Ishikawa (cell line): ENCODE results near the gene RAPGEF2.

ENCODE experiments used
- CEBPB ChIP-seq: IDR thresholded peaks from 2 replicates; pipeline ENCODE4 v1.6.1; 2012
- CREB1 ChIP-seq: IDR thresholded peaks from 2 replicates; pipeline ENCODE4 v1.6.1; 2012; ENCODE audit warnings: low read depth
- EGR1 ChIP-seq: IDR thresholded peaks from 2 replicates; pipeline ENCODE4 v1.6.1; 2012
- EP300 ChIP-seq: IDR thresholded peaks from 2 replicates; pipeline ENCODE4 v1.6.1; 2012; ENCODE audit warnings: borderline replicate concordance
- FOXM1 ChIP-seq: IDR thresholded peaks from 2 replicates; pipeline ENCODE4 v1.6.1; 2012; ENCODE audit warnings: low read depth, borderline replicate concordance
- MAX ChIP-seq: IDR thresholded peaks from 2 replicates; pipeline ENCODE4 v1.6.1; 2012
- NFIC ChIP-seq: IDR thresholded peaks from 2 replicates; pipeline ENCODE4 v1.6.1; 2012
- RAD21 ChIP-seq: IDR thresholded peaks from 2 replicates; pipeline ENCODE4 v1.6.1; 2012; ENCODE audit warnings: low read depth
- TAF1 ChIP-seq: IDR thresholded peaks from 2 replicates; pipeline ENCODE4 v1.6.1; 2012; ENCODE audit warnings: low read depth, mild to moderate bottlenecking
- TEAD4 ChIP-seq: IDR thresholded peaks from 2 replicates; pipeline ENCODE4 v1.6.1; 2012
- USF1 ChIP-seq: IDR thresholded peaks from 2 replicates; pipeline ENCODE4 v1.6.1; 2012
- YY1 ChIP-seq: IDR thresholded peaks from 2 replicates; pipeline ENCODE4 v1.6.1; 2012; ENCODE audit warnings: low read depth
- TF ChIP-seq, protein P1 (sequence below): IDR thresholded peaks from 2 replicates; pipeline ENCODE4 v1.6.1; 2012; ENCODE audit warnings: low read depth, mild to moderate bottlenecking

DNA sequence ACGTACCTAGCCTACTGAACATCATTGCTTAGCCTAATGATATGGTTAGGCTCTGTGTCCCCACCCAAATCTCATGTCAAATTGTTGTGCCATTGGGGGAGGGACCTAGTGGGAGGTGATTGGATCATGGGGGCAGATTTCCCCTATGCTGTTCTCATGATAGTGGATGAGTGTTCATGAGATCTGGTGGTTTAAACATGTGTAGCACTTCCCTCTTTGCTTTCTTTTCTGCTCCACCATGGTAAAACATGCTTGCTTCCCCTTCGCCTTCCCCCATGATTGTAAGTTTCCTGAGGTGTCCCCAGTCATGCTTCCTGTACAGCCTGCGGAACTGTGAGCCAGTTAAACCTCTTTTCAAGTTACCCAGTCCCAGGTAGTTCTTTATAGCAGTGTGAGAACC lies 102.6 kb downstream of the RAPGEF2 start:
- TF ChIP-seq TEAD4 (no peak), CREB1 (no peak), TAF1 (no peak), CEBPB (no peak), RAD21 (no peak), USF1 (no peak), MAX (no peak), EP300 (no peak), YY1 (no peak), EGR1 (no peak), NFIC (no peak), FOXM1 (no peak)
- TF ChIP-seq, protein P1, sequence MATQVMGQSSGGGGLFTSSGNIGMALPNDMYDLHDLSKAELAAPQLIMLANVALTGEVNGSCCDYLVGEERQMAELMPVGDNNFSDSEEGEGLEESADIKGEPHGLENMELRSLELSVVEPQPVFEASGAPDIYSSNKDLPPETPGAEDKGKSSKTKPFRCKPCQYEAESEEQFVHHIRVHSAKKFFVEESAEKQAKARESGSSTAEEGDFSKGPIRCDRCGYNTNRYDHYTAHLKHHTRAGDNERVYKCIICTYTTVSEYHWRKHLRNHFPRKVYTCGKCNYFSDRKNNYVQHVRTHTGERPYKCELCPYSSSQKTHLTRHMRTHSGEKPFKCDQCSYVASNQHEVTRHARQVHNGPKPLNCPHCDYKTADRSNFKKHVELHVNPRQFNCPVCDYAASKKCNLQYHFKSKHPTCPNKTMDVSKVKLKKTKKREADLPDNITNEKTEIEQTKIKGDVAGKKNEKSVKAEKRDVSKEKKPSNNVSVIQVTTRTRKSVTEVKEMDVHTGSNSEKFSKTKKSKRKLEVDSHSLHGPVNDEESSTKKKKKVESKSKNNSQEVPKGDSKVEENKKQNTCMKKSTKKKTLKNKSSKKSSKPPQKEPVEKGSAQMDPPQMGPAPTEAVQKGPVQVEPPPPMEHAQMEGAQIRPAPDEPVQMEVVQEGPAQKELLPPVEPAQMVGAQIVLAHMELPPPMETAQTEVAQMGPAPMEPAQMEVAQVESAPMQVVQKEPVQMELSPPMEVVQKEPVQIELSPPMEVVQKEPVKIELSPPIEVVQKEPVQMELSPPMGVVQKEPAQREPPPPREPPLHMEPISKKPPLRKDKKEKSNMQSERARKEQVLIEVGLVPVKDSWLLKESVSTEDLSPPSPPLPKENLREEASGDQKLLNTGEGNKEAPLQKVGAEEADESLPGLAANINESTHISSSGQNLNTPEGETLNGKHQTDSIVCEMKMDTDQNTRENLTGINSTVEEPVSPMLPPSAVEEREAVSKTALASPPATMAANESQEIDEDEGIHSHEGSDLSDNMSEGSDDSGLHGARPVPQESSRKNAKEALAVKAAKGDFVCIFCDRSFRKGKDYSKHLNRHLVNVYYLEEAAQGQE, result no peak
